HG03175 (cell line): Measurements from ENCODE around the gene MARS1.

Source experiments
- ATAC-seq: cut with Tn5 transposase; IDR thresholded peaks from one replicate; pipeline ENCODE4 v1.9.1; 2021; ENCODE audit warnings: mild to moderate bottlenecking, moderate library complexity; ENCODE audit not compliant: unreplicated experiment

Gene MARS1

GRCh38 chr12:57526477-57527126 is 38.7 kb downstream of the MARS1 start:
- no peak for ATAC-seq

- no peak for ATAC-seq
Observed at GRCh38 chr12:57527184-57527583, 39.3 kb downstream of the MARS1 start.

- ATAC-seq: no peak
Observed at GRCh38 chr12:57528176-57528575, 40.3 kb downstream of the MARS1 start.

GRCh38 chr12:57528831-57529555 is 41.1 kb downstream of the MARS1 start:
- no peak for ATAC-seq

GRCh38 chr12:57529831-57530230 is 42.0 kb downstream of the MARS1 start:
- no peak for ATAC-seq

GRCh38 chr12:57530396-57531142 is 42.7 kb downstream of the MARS1 start:
- no peak for ATAC-seq

GRCh38 chr12:57531836-57532235 is 44.0 kb downstream of the MARS1 start:
- ATAC-seq: no peak

GRCh38 chr12:57533108-57533507 is 45.2 kb downstream of the MARS1 start:
- no peak for ATAC-seq

GRCh38 chr12:57534250-57534649 is 46.4 kb downstream of the MARS1 start:
- no peak for ATAC-seq

- ATAC-seq: no peak
Observed at GRCh38 chr12:57534991-57535543, 47.2 kb downstream of the MARS1 start.

GRCh38 chr12:57535764-57536596 is 48.1 kb downstream of the MARS1 start:
- no peak for ATAC-seq

- no peak for ATAC-seq
Observed at GRCh38 chr12:57536597-57536942, 48.7 kb downstream of the MARS1 start.

GRCh38 chr12:57539134-57539768 is 51.4 kb downstream of the MARS1 start:
- no peak for ATAC-seq

- no peak for ATAC-seq
Observed at GRCh38 chr12:57541001-57541400, 53.1 kb downstream of the MARS1 start.

GRCh38 chr12:57541717-57542116 is 53.8 kb downstream of the MARS1 start:
- no peak for ATAC-seq

GRCh38 chr12:57543581-57543980 is 55.7 kb downstream of the MARS1 start:
- ATAC-seq: no peak

GRCh38 chr12:57545809-57546437 is 58.1 kb downstream of the MARS1 start:
- no peak for ATAC-seq

GRCh38 chr12:57546438-57547287 is 58.8 kb downstream of the MARS1 start, which contains the start of gene DCTN2:
Gene DCTN2 (minus strand): TSS chr12:57547192. CDS start chr12:57547063, 129 bp downstream.
- peak; percentile 99 for ATAC-seq
